T-helper 17 cell (primary cell): ENCODE measurements around the gene GTF2H1. TPM values are rescaled to one million over a fixed set of nuclear protein-coding genes. Genes with fewer than 3 reads are reported as not detected.

Source experiments
- ATAC-seq: fragments of 150-1000 bp; cut with Tn5 transposase; 2 replicates; pipeline ENCODE4 v1.10.0; 2021; ENCODE audit warnings: mild to moderate bottlenecking, moderate library complexity
- DNase-seq, 3 donors: peaks; one replicate each; pipeline versions ENCODE4 v3.0.0 to v3.0.0-alpha.2; 2020 to 2021
- H3K9me3 ChIP-seq: one replicate; pipeline ENCODE4 v1.7.0; 2013; ENCODE audit warnings: low read length, mild to moderate bottlenecking; ENCODE audit not compliant: control insufficient read depth, poor library complexity, severe bottlenecking
- H3K27ac Mint-ChIP-seq: one replicate; pipeline ENCODE4 v1.8.0; 2022; ENCODE audit warnings: mild to moderate bottlenecking, moderate library complexity, mixed read lengths
- H3K27me3 Mint-ChIP-seq: one replicate; pipeline ENCODE4 v1.8.0; 2022; ENCODE audit warnings: mixed read lengths
- H3K36me3 Mint-ChIP-seq: one replicate; pipeline ENCODE4 v1.8.0; 2022; ENCODE audit warnings: low read depth, mixed read lengths
- H3K4me1 Mint-ChIP-seq: one replicate; pipeline ENCODE4 v1.8.0; 2022; ENCODE audit warnings: mild to moderate bottlenecking, mixed read lengths
- H3K4me3 Mint-ChIP-seq: one replicate; pipeline ENCODE4 v1.8.0; 2022; ENCODE audit warnings: mild to moderate bottlenecking, moderate library complexity, mixed read lengths
- total RNA-seq, 4 donors: library from RNA in 2 of 4; stranded (reverse) in 2 of 4; gene quantifications; one replicate each; pipeline ENCODE4 v1.2.3 and lab custom pipeline; 2022 to 2026

Gene GTF2H1
- total RNA-seq, 2 donors from 2014 or later: 22.0 to 24.4 TPM

DNA sequence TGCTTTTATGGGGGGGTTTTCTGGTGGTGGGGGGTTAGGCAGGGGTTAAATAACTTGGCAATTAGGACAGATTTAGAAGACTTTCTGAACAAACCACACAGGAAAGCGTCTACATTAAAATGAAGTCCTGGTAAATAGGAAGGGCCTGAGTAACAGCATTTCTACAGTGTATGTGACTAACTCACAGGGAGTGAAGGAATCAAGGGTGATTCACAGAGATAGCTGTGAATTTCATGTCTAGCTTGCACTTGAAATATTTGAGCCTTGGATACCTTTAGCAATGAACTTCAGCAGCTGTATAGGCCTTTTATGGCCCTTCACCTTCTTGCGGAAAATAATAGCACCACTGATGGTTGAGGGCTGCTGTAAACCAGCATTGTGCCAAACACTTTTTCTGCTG, 45.9 kb downstream of the GTF2H1 start:
- no peaks in the 10 kb centered on the region for H3K9me3 ChIP-seq
- no peaks in the 10 kb centered on the region for H3K27me3 Mint-ChIP-seq
- no peak overlapping the region for H3K4me3 Mint-ChIP-seq
- peak overlapping the region; percentile 57 for H3K27ac Mint-ChIP-seq
- peaks cover 15% of the 10 kb centered on the region for H3K4me1 Mint-ChIP-seq
- DNase-seq (no peak), ATAC-seq (no peak)
- peaks cover 8% of the 10 kb centered on the region for H3K36me3 Mint-ChIP-seq

DNA sequence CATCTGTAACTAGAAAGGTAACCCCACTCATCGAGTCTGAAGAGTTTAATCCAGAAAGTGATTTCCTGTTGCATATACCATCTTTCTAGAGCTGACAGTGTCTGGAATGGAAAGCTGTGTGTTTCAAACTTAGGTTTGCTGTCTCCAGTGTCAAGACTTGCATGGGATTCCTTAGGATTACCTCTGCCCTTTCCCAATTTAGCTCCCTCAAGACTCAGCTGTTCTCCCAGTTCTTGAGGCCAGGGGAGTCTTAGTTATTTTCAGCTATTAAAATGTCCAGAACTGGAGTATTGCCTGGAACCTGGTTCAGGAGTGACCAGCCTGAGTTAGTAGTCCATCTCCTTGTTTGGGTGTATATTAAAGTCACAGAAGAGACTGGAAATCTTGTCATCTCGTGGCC, 47.0 kb downstream of the GTF2H1 start:
- Mint-ChIP-seq H3K36me3 (peaks cover 8% of the 10 kb centered on the region), H3K4me3 (no peak overlapping the region), H3K27me3 (no peaks in the 10 kb centered on the region), H3K27ac (peak overlapping the region; percentile 29), H3K4me1 (peaks cover 15% of the 10 kb centered on the region)
- H3K9me3 ChIP-seq: no peaks in the 10 kb centered on the region
- ATAC-seq: no peak
- DNase-seq: no peak

DNA sequence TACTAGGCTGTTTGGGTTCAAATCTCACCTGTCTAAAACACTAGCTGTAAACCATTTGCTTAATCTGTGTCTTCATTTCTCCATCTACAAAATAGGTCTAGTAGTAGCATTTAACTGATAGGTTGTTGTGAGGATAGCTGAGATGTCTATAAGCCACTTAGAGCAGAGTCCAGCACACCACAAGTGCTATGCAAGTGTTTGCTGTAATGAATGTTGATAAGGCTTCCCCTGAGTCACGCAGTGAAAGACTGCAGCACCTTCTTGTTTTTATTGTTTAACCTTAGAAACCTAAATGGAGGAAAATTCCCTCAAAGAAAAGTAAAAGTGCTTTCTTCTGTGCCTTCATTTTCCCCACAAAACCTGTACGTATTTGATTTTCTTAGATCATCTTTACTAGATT, 48.9 kb downstream of the GTF2H1 start:
- H3K9me3 ChIP-seq: no peaks in the 10 kb centered on the region
- no peak overlapping the region for H3K4me3 Mint-ChIP-seq
- ATAC-seq (no peak), DNase-seq (no peak)
- H3K27me3 Mint-ChIP-seq: no peaks in the 10 kb centered on the region
- H3K36me3 Mint-ChIP-seq: peaks cover 2% of the 10 kb centered on the region
- H3K27ac Mint-ChIP-seq: no peak overlapping the region
- peaks cover 13% of the 10 kb centered on the region for H3K4me1 Mint-ChIP-seq

DNA sequence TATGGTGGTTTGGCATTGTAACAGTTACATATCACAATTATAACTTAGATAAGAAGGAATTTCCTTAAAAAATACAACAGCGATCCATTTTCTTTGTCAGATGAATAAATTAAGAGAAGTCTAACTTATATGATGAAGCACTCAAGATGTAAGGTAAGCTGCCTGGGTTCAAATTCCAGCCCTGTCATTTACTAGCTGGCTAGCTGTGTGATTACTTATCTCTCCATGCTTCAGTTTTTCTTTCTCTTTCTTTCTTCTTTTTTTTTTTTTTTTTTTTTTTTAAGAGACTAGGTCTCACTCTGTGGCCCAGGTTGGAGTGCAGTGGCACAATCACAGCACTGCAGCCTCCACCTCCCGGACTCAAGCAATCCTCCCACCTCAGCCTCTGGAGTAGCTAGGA, 49.8 kb downstream of the GTF2H1 start:
- H3K9me3 ChIP-seq: no peaks in the 10 kb centered on the region
- no peak for DNase-seq
- peaks cover 12% of the 10 kb centered on the region for H3K4me1 Mint-ChIP-seq
- no peak for ATAC-seq
- H3K4me3 Mint-ChIP-seq: no peak overlapping the region
- H3K36me3 Mint-ChIP-seq: peaks cover 2% of the 10 kb centered on the region
- no peaks in the 10 kb centered on the region for H3K27me3 Mint-ChIP-seq
- no peak overlapping the region for H3K27ac Mint-ChIP-seq

DNA sequence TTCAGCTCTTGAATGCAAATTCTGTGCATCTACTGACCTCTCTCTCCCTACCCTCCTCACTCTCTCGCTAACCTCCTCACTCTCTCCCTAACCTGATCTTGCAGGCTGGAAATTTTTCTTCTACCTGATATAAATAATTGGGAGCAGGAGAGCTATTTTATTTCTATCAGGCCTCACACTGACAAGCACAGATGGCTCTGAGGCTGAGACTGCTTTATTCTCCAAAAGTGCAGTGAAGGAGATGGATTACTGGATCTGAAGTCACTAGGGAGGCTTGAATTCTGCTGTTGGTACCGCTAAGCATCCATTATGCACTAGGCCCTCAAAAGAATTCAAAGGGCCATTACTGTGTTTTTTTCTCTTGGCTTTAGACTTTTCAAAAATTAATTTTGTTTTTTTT, 52.6 kb downstream of the GTF2H1 start:
- DNase-seq: no peak
- no peak overlapping the region for H3K4me3 Mint-ChIP-seq
- peaks cover 9% of the 10 kb centered on the region for H3K4me1 Mint-ChIP-seq
- no peaks in the 10 kb centered on the region for H3K27me3 Mint-ChIP-seq
- no peaks in the 10 kb centered on the region for H3K36me3 Mint-ChIP-seq
- no peaks in the 10 kb centered on the region for H3K9me3 ChIP-seq
- no peak for ATAC-seq
- peak overlapping the region; percentile 6 for H3K27ac Mint-ChIP-seq

DNA sequence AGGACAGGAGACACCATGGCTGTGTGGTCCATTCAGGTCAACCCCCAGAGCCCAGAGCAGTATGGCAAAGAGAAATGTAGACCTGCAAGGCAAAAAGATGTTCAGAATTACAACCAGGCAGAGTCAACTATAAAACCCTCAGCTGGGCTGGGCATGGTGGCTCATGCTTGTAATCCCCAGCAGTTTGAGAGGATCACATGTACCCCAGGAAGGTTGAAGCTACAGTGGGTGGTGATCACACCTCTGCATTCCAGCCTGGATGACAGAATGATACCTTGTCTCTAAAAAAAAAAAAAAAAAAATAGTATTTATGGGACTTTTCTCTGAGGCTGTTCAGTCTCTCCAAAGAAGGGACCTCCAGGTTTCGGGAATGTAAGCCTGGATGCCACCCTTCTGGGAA, 53.6 kb downstream of the GTF2H1 start:
- DNase-seq (no peak), ATAC-seq (no peak)
- Mint-ChIP-seq H3K4me3 (no peak overlapping the region), H3K27me3 (no peaks in the 10 kb centered on the region), H3K36me3 (no peaks in the 10 kb centered on the region), H3K27ac (peak overlapping the region; percentile 6), H3K4me1 (peaks cover 8% of the 10 kb centered on the region)
- no peaks in the 10 kb centered on the region for H3K9me3 ChIP-seq

DNA sequence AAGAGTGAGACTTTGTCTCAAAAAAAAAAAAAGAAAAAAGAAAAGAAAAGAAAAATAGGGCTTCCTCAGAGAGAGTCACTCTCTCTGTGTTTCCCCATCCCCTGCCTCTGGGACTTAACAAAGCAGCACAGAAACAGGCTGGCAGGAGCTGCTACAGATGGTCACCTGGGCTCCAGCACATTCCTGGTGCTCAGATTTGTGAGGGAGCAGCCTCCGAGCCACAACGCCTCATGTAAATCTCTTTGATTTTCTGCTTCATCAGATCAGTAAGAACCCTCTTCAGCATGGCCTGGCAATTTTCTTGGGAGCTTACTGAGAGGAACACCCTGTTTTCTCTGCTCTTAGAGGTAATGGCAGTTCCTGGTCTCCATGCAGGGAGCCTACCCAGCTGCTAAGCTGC, 56.8 kb downstream of the GTF2H1 start:
- H3K4me1 Mint-ChIP-seq: peaks cover 18% of the 10 kb centered on the region
- ATAC-seq (no peak), DNase-seq (no peak)
- H3K27me3 Mint-ChIP-seq: no peaks in the 10 kb centered on the region
- H3K9me3 ChIP-seq: no peaks in the 10 kb centered on the region
- no peaks in the 10 kb centered on the region for H3K36me3 Mint-ChIP-seq
- peak overlapping the region; percentile 60 for H3K27ac Mint-ChIP-seq
- H3K4me3 Mint-ChIP-seq: no peak overlapping the region

DNA sequence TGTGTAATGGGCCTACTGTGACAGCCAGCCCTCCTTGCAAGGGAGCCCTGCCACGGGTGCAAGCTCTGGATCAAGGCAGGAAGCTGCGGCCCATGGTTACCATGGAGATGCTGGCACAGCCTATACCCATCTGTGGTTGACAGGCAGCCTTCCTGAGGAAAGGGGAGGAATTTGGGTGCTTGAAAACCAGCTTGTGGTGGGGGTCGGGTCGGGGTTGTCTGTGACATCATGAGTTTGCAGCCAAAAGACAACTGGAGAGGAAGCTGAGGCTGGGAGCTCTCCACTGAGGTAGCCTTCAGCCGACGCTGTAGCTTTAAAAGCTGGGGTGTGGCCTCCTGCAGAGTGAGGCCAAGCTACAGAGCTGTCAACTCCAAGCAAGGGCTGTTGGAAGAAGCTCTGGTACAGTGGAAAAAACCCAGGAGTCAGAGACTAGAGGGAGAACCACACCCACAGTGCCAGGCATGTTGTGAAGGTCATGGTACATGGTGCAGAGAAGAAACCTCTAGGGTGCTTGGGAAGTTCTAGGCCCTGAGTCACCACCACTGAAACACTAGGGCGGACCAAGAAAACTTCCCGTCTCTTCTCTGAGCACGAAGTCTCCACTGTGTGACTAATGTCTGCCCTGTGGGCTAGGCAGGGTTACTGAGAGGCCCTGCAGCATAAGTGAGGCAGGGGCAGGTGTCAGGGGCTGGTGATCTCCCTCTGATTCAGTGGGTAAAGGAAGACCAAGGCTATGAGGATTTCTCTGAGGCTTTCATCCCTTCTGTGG, 61.2 kb downstream of the GTF2H1 start:
- H3K27me3 Mint-ChIP-seq: no peaks in the 10 kb centered on the region
- peak overlapping the region; percentile 85 for H3K4me3 Mint-ChIP-seq
- peak overlapping the region; percentile 98 for H3K27ac Mint-ChIP-seq

DNA sequence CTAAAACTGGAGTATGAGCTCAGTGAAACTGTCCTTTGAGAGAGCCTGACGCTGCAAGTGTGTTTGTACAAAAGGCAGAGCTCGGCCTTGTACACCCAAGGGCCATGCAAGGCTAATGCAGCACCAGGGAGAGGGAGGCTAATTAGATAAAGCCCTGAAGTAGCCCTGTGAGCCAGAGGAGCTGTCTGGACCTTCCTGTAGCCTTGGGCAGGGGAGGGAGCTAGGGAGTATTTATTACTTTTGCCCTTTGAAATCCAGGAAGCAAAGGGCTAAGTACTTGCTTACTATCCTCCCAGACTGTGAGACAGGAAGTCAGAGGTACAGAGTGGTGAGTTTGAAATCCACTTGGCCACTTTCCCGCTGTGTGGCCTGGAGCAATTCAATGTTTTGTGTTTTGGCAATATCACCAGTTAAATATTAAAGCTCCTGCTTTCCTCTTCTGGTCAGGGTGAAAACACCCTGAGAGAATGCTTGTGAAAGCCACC, 61.8 kb downstream of the GTF2H1 start:
- Mint-ChIP-seq H3K27me3 (no peaks in the 10 kb centered on the region), H3K4me3 (peak overlapping the region; percentile 85), H3K36me3 (no peaks in the 10 kb centered on the region), H3K4me1 (peaks cover 44% of the 10 kb centered on the region), H3K27ac (peak overlapping the region; percentile 98)
- H3K9me3 ChIP-seq: no peaks in the 10 kb centered on the region
- peak; percentile 1 for ATAC-seq
- DNase-seq: no peak

More for the DNA sequence above, 61.2 kb downstream of the GTF2H1 start:
- Mint-ChIP-seq H3K36me3 (no peaks in the 10 kb centered on the region), H3K4me1 (peaks cover 44% of the 10 kb centered on the region)
- no peaks in the 10 kb centered on the region for H3K9me3 ChIP-seq
- peak; percentile 79 for ATAC-seq
- DNase-seq: peak; percentile 31 to 66 (median 49)

DNA sequence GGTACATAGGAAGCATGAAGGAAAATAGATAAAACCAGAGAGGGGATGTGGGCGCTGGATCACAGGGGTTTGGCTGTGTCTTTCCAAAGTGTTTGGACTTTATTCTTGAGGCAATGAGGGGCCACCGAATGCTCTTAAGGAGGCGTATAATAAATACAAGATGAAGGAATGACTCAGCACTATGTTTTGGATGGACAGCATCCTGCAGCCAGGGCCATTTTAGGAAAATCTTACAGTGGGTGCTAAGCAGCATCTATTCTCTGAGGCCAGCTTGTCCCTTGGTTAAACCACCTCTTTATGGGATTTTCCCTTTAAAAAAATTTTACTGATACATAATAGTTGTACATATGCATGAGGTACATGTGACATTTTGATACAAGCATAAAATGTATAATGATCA, 67.7 kb downstream of the GTF2H1 start:
- Mint-ChIP-seq H3K36me3 (peaks cover 4% of the 10 kb centered on the region), H3K4me1 (peaks cover 35% of the 10 kb centered on the region)

DNA sequence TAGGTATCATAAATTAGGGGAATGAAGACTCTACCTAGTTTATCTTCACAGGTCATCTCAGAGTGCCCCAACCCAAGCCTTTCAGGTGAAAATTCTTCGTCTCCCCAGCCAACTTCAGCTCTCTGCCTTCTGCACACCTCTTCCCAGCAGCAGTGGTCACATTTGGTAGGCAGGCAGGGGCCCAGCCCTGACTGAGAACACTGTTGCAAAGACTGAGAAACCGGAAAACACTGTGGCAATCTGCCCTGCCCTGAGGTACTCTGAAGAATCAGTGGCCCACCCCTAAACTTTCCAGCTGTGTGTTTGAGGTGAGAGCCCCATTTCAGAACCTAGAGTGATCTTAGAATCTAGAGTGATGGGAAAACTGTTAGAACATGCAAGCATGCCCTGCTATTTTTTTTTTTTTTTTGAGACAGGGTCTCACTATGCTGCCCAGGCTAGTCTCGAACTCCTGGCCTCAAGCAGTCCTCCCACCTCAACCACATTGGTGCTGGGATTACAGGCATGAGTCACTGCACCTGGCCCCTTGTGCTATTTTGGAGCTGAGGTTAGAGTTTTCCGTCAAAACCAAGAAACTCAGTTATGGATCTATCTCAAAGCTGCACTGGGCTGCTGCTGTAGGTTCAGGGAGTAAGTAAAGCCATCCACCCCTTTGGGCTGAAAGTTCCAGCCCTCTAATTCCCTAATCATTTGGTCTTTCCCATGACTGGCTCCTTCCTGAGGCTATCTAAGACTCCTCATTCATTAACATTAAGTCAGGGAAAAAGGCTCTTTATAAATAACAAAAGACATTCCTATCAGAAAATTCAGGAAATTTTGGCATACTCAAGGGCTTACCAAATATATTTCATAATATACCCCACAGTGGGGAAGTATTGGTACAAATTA, 70.3 kb downstream of the GTF2H1 start:
- peaks cover 4% of the 10 kb centered on the region for H3K36me3 Mint-ChIP-seq
- H3K27me3 Mint-ChIP-seq: no peaks in the 10 kb centered on the region
- ATAC-seq (no peak), DNase-seq (no peak)
- H3K4me1 Mint-ChIP-seq: peaks cover 27% of the 10 kb centered on the region
- H3K27ac Mint-ChIP-seq: peak overlapping the region; percentile 98
- no peak overlapping the region for H3K4me3 Mint-ChIP-seq
- H3K9me3 ChIP-seq: no peaks in the 10 kb centered on the region

More for the DNA sequence above, 67.7 kb downstream of the GTF2H1 start:
- Mint-ChIP-seq H3K27ac (peak overlapping the region; percentile 45), H3K27me3 (no peaks in the 10 kb centered on the region), H3K4me3 (no peak overlapping the region)
- no peaks in the 10 kb centered on the region for H3K9me3 ChIP-seq
- DNase-seq: no peak
- no peak for ATAC-seq

DNA sequence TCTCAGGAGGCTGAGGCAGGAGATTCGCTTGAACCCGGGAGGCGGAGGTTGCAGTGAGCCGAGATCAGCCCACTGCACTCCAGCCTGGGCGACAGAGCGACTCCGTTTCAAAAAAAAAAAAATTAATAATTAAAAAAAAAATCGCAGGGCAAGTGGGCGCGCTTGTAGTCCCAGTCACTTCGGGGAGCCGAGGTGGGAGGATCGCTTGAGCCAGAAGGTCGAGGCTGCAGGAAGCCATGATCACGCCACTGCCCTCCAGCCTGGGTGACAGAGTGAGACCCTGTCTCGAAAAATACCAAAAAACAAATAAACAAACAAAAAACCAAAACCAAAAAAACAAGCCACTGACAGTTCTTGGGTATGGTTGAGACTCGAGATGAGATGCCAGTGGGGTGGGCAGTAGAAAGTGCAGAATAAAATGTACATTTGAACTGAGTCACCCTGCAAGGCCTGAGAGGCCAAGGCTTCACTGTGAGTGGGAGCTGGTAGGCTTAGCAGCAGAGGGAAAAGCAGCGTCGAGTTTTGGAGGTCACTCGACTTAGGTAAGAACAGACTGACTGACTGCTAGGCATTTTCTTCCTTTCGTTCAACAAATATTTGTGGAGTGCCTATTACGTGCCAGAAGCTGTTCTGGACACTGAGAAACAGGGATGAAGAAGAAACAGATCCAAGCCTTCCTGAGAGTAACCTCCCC, 71.4 kb downstream of the GTF2H1 start:
- ATAC-seq (no peak), DNase-seq (no peak)
- no peaks in the 10 kb centered on the region for H3K9me3 ChIP-seq
- Mint-ChIP-seq H3K36me3 (peaks cover 4% of the 10 kb centered on the region), H3K27me3 (no peaks in the 10 kb centered on the region), H3K4me1 (peaks cover 28% of the 10 kb centered on the region), H3K4me3 (peak overlapping the region; percentile 95), H3K27ac (peak overlapping the region; percentile 98)
